Glutamatergic neuron (in vitro differentiated cells): ENCODE data around the gene MAP4K4. TPM values are rescaled to one million over a fixed set of nuclear protein-coding genes. Genes with fewer than 3 reads are reported as not detected.
A peak's percentile ranks its signal among the peaks of the same experiment; 100 is the strongest.

ENCODE experiments used
- DNase-seq: peaks from one replicate; pipeline ENCODE4 v3.0.0; 2022
- H3K27ac Mint-ChIP-seq: one replicate; pipeline ENCODE4 v1.8.0; 2020; ENCODE audit warnings: mild to moderate bottlenecking, mixed read lengths, inconsistent platforms; ENCODE audit not compliant: unreplicated experiment
- H3K27me3 Mint-ChIP-seq: one replicate; pipeline ENCODE4 v1.8.0; 2020; ENCODE audit warnings: mild to moderate bottlenecking, moderate library complexity, mixed read lengths, inconsistent platforms; ENCODE audit not compliant: unreplicated experiment
- H3K36me3 Mint-ChIP-seq: one replicate; pipeline ENCODE4 v1.8.0; 2020; ENCODE audit warnings: mild to moderate bottlenecking, mixed read lengths, inconsistent platforms; ENCODE audit not compliant: unreplicated experiment
- H3K4me1 Mint-ChIP-seq: one replicate; pipeline ENCODE4 v1.8.0; 2020; ENCODE audit warnings: mild to moderate bottlenecking, low read depth, mixed read lengths, inconsistent platforms; ENCODE audit not compliant: unreplicated experiment
- H3K4me3 Mint-ChIP-seq: one replicate; pipeline ENCODE4 v1.8.0; 2020; ENCODE audit warnings: mild to moderate bottlenecking, mixed read lengths, inconsistent platforms; ENCODE audit not compliant: unreplicated experiment
- H3K9me3 Mint-ChIP-seq: one replicate; pipeline ENCODE4 v1.8.0; 2020; ENCODE audit warnings: mild to moderate bottlenecking, moderate library complexity, mixed read lengths, inconsistent platforms; ENCODE audit not compliant: unreplicated experiment
- CTCF ChIP-seq: fragments of 200-600 bp; sonication (generic); IDR thresholded peaks from one replicate; pipeline ENCODE4 v1.5.0; 2021; ENCODE audit not compliant: partially characterized antibody, unreplicated experiment
- total RNA-seq: library from RNA; stranded (reverse); fragmentation: NEBNext Ultra II Directional; extraction: Animal tissue kit (Norgen Biotek cat#: 25700); gene quantifications from one replicate; pipeline ENCODE4 v1.2.1, GENCODE V29; 2021; ENCODE audit not compliant: unreplicated experiment

MAP4K4 gene
- total RNA-seq, 1 donor from 2014 or later: 756 TPM

- DNase-seq: no peak
- H3K9me3 Mint-ChIP-seq: peaks cover 29% of the 10 kb centered on the region
- peak overlapping the region; percentile 38 for H3K27ac Mint-ChIP-seq
These were observed 110.6 kb downstream of the MAP4K4 start for GRCh38 chr2:101808006-101808562.

GRCh38 chr2:101809698-101810097, 112.2 kb downstream of the MAP4K4 start:
- TF ChIP-seq CTCF: no peak
- Mint-ChIP-seq H3K27me3 (peaks cover 28% of the 10 kb centered on the region), H3K4me1 (peaks cover 74% of the 10 kb centered on the region), H3K4me3 (peak overlapping the region; percentile 32), H3K36me3 (no peaks in the 10 kb centered on the region), H3K9me3 (peaks cover 23% of the 10 kb centered on the region), H3K27ac (peak overlapping the region; percentile 12)
- DNase-seq: no peak

More at GRCh38 chr2:101808006-101808562, 110.6 kb downstream of the MAP4K4 start:
- Mint-ChIP-seq H3K27me3 (peaks cover 36% of the 10 kb centered on the region), H3K4me1 (peaks cover 76% of the 10 kb centered on the region), H3K36me3 (no peaks in the 10 kb centered on the region), H3K4me3 (no peak overlapping the region)
- TF ChIP-seq CTCF: no peak

GRCh38 chr2:101811226-101812015, 113.9 kb downstream of the MAP4K4 start:
- Mint-ChIP-seq H3K4me3 (peak overlapping the region; percentile 22), H3K36me3 (no peaks in the 10 kb centered on the region), H3K27me3 (peaks cover 27% of the 10 kb centered on the region), H3K9me3 (peaks cover 20% of the 10 kb centered on the region), H3K4me1 (peaks cover 76% of the 10 kb centered on the region), H3K27ac (peak overlapping the region; percentile 67)
- DNase-seq: no peak
- no peak for TF ChIP-seq CTCF

GRCh38 chr2:101812226-101812625, 114.7 kb downstream of the MAP4K4 start:
- Mint-ChIP-seq H3K36me3 (no peaks in the 10 kb centered on the region), H3K4me3 (peak overlapping the region; percentile 22), H3K9me3 (peaks cover 21% of the 10 kb centered on the region), H3K27me3 (peaks cover 27% of the 10 kb centered on the region), H3K4me1 (peaks cover 80% of the 10 kb centered on the region), H3K27ac (peak overlapping the region; percentile 82)
- no peak for TF ChIP-seq CTCF
- DNase-seq: no peak

GRCh38 chr2:101814752-101815151, 117.2 kb downstream of the MAP4K4 start:
- peak overlapping the region; percentile 54 for H3K27ac Mint-ChIP-seq
- no peak for TF ChIP-seq CTCF
- peaks cover 22% of the 10 kb centered on the region for H3K9me3 Mint-ChIP-seq
- H3K4me3 Mint-ChIP-seq: peak overlapping the region; percentile 51
- H3K36me3 Mint-ChIP-seq: no peaks in the 10 kb centered on the region
- H3K27me3 Mint-ChIP-seq: peaks cover 19% of the 10 kb centered on the region
- no peak for DNase-seq
- peaks cover 81% of the 10 kb centered on the region for H3K4me1 Mint-ChIP-seq
